ENCODE data around the gene UPF1.

The UPF1 gene

GRCh38 chr19:18841400-18841799 lies 9.6 kb downstream of the UPF1 start:
- DNase-seq, result no peak

GRCh38 chr19:18842166-18842565 lies 10.4 kb downstream of the UPF1 start:
- DNase-seq, result no peak

GRCh38 chr19:18843960-18844359 lies 12.2 kb downstream of the UPF1 start:
- no peak for DNase-seq

GRCh38 chr19:18844806-18845329 lies 13.1 kb downstream of the UPF1 start:
- no peak for DNase-seq

GRCh38 chr19:18845961-18846360 lies 14.2 kb downstream of the UPF1 start:
- DNase-seq, result no peak

- DNase-seq, result no peak
These were observed 15.2 kb downstream of the UPF1 start for GRCh38 chr19:18846862-18847548.

GRCh38 chr19:18847549-18848463 lies 16.0 kb downstream of the UPF1 start:
- DNase-seq, result no peak

GRCh38 chr19:18848878-18849661 lies 17.3 kb downstream of the UPF1 start:
- DNase-seq, result no peak

GRCh38 chr19:18849838-18850400 lies 18.2 kb downstream of the UPF1 start:
- no peak for DNase-seq

GRCh38 chr19:18850471-18851375 lies 19.0 kb downstream of the UPF1 start:
- DNase-seq, result no peak

GRCh38 chr19:18851673-18852325 lies 20.0 kb downstream of the UPF1 start:
- DNase-seq, result no peak

GRCh38 chr19:18852648-18853047 lies 20.9 kb downstream of the UPF1 start:
- no peak for DNase-seq

GRCh38 chr19:18853755-18854427 lies 22.1 kb downstream of the UPF1 start:
- no peak for DNase-seq

GRCh38 chr19:18854982-18855381 lies 23.2 kb downstream of the UPF1 start:
- DNase-seq, result no peak

GRCh38 chr19:18855647-18856384 lies 24.1 kb downstream of the UPF1 start:
- DNase-seq, result no peak

GRCh38 chr19:18856385-18857126 lies 24.8 kb downstream of the UPF1 start:
- DNase-seq, result no peak

- no peak for DNase-seq
These were observed 25.5 kb downstream of the UPF1 start for GRCh38 chr19:18857223-18857622.

GRCh38 chr19:18858906-18859646 lies 27.3 kb downstream of the UPF1 start:
- no peak for DNase-seq
